WTC11 (cell line): ENCODE data around the gene EMC9. TPM values are rescaled to one million over a fixed set of nuclear protein-coding genes. Genes with fewer than 3 reads are reported as not detected.

Experiments
- ATAC-seq: fragments of 200-7000 bp; cut with Tn5 transposase; 2 replicates; pipeline ENCODE4 v1.10.0; 2021; ENCODE audit warnings: mild to moderate bottlenecking, moderate library complexity
- CTCF ChIA-PET: fragments of 300-600 bp; sonication (Branson Sonifier 250); formaldehyde crosslinking; loops from one replicate; lab custom pipeline; 2021; ENCODE audit warnings: antibody characterized with exemption; lab: Charles Lee
- POLR2A ChIA-PET: fragments of 350-600 bp; sonication (Branson Sonifier 250); formaldehyde crosslinking; loops from one replicate; lab custom pipeline; 2021; ENCODE audit warnings: antibody characterized with exemption; lab: Charles Lee
- DNase-seq: peaks from one replicate; pipeline ENCODE4 v3.0.0; 2021; ENCODE audit warnings: low spot score
- H3K27ac Mint-ChIP-seq: 2 replicates; pipeline ENCODE4 v1.8.0; 2021; ENCODE audit warnings: mixed read lengths
- H3K27me3 Mint-ChIP-seq: 2 replicates; pipeline ENCODE4 v1.8.0; 2021; ENCODE audit warnings: low read depth, mild to moderate bottlenecking, moderate library complexity, mixed read lengths
- H3K36me3 Mint-ChIP-seq: 2 replicates; pipeline ENCODE4 v1.8.0; 2021; ENCODE audit warnings: mixed read lengths
- H3K4me1 Mint-ChIP-seq: 2 replicates; pipeline ENCODE4 v1.8.0; 2022; ENCODE audit warnings: mixed read lengths
- H3K4me3 Mint-ChIP-seq: 2 replicates; pipeline ENCODE4 v1.8.0; 2021; ENCODE audit warnings: mild to moderate bottlenecking, moderate library complexity, mixed read lengths
- H3K9me3 Mint-ChIP-seq: 2 replicates; pipeline ENCODE4 v1.8.0; 2021; ENCODE audit warnings: mixed read lengths
- ATF1 ChIP-seq: sonication (generic); formaldehyde crosslinking; IDR thresholded peaks from 2 replicates; pipeline ENCODE4 v1.8.1; 2023; ENCODE audit warnings: mild to moderate bottlenecking, moderate library complexity, missing genetic modification reagents
- GRHL2 ChIP-seq: fragments of 250-450 bp; sonication (Bioruptor Pico); IDR thresholded peaks from 2 replicates; pipeline ENCODE4 v1.8.0; 2022; ENCODE audit warnings: mild to moderate bottlenecking, moderate library complexity; ENCODE audit not compliant: insufficient replicate concordance, severe bottlenecking
- KAT7 ChIP-seq: sonication (generic); formaldehyde crosslinking; IDR thresholded peaks from 2 replicates; pipeline ENCODE4 v1.8.1; 2023; ENCODE audit warnings: missing genetic modification reagents, mild to moderate bottlenecking, borderline replicate concordance
- MYBL2 ChIP-seq: sonication (generic); formaldehyde crosslinking; IDR thresholded peaks from 2 replicates; pipeline ENCODE4 v1.8.1; 2023; ENCODE audit warnings: mild to moderate bottlenecking, moderate library complexity, missing genetic modification reagents
- OVOL2 ChIP-seq: fragments of 250-450 bp; sonication (Bioruptor Pico); IDR thresholded peaks from 2 replicates; pipeline ENCODE4 v1.9.0; 2021; ENCODE audit warnings: mild to moderate bottlenecking, borderline replicate concordance
- TCF7 ChIP-seq: sonication (generic); formaldehyde crosslinking; IDR thresholded peaks from 2 replicates; pipeline ENCODE4 v1.8.0; 2022; ENCODE audit warnings: mild to moderate bottlenecking, low read depth, missing genetic modification reagents, moderate library complexity
- TEAD4 ChIP-seq: sonication (generic); formaldehyde crosslinking; IDR thresholded peaks from 2 replicates; pipeline ENCODE4 v1.8.0; 2022; ENCODE audit warnings: mild to moderate bottlenecking, missing genetic modification reagents
- ZBTB21 ChIP-seq: sonication (generic); formaldehyde crosslinking; IDR thresholded peaks from 2 replicates; pipeline ENCODE4 v1.8.1; 2023; ENCODE audit warnings: mild to moderate bottlenecking, missing genetic modification reagents, borderline replicate concordance
- ZNF138 ChIP-seq: sonication (generic); formaldehyde crosslinking; conservative IDR thresholded peaks from 2 replicates; pipeline ENCODE4 v1.8.1; 2022; ENCODE audit warnings: mild to moderate bottlenecking, moderate library complexity, missing genetic modification reagents
- ZNF219 ChIP-seq: sonication (generic); formaldehyde crosslinking; IDR thresholded peaks from 2 replicates; pipeline ENCODE4 v1.8.0; 2023; ENCODE audit warnings: missing genetic modification reagents, mild to moderate bottlenecking, borderline replicate concordance
- ZNF317 ChIP-seq: sonication (generic); formaldehyde crosslinking; IDR thresholded peaks from 2 replicates; pipeline ENCODE4 v1.8.1; 2023; ENCODE audit warnings: low read depth, mild to moderate bottlenecking, moderate library complexity, missing genetic modification reagents, borderline replicate concordance
- total RNA-seq: library from RNA; stranded (reverse); gene quantifications from 3 replicates; pipeline ENCODE4 v1.2.3, GENCODE V29; 2021
- TF ChIP-seq, protein P1 (sequence below): sonication (generic); formaldehyde crosslinking; IDR thresholded peaks from 2 replicates; pipeline ENCODE4 v1.8.0; 2022; ENCODE audit warnings: mild to moderate bottlenecking, missing genetic modification reagents
- TF ChIP-seq, protein P2 (sequence below): fragments of 250-450 bp; sonication (Bioruptor Pico); IDR thresholded peaks from 2 replicates; pipeline ENCODE4 v2.1.2; 2022; ENCODE audit warnings: mild to moderate bottlenecking, moderate library complexity
- TF ChIP-seq, protein P3 (sequence below): sonication (generic); formaldehyde crosslinking; IDR thresholded peaks from 2 replicates; pipeline ENCODE4 v1.8.1; 2023; ENCODE audit warnings: mild to moderate bottlenecking, missing genetic modification reagents, moderate library complexity
- TF ChIP-seq, protein P4 (sequence below): sonication (generic); formaldehyde crosslinking; IDR thresholded peaks from 2 replicates; pipeline ENCODE4 v1.8.1; 2023; ENCODE audit warnings: mild to moderate bottlenecking, missing genetic modification reagents
- TF ChIP-seq, protein P5 (sequence below): fragments of 250-450 bp; sonication (Bioruptor Pico); IDR thresholded peaks from 2 replicates; pipeline ENCODE4 v1.9.0; 2021; ENCODE audit warnings: mild to moderate bottlenecking
- TF ChIP-seq, protein P6 (sequence below): fragments of 250-450 bp; sonication (Bioruptor Pico); conservative IDR thresholded peaks from 2 replicates; pipeline ENCODE4 v1.9.0; 2021; ENCODE audit warnings: mild to moderate bottlenecking
- TF ChIP-seq, protein P7 (sequence below): sonication (generic); formaldehyde crosslinking; IDR thresholded peaks from 2 replicates; pipeline ENCODE4 v1.8.1; 2022; ENCODE audit warnings: missing genetic modification reagents, borderline replicate concordance
- TF ChIP-seq, protein P8 (sequence below): sonication (generic); formaldehyde crosslinking; IDR thresholded peaks from 2 replicates; pipeline ENCODE4 v1.8.0; 2022; ENCODE audit warnings: mild to moderate bottlenecking, missing genetic modification reagents

EMC9 gene
- total RNA-seq, 1 experiment from 2014 or later, result 44.4 TPM

DNA sequence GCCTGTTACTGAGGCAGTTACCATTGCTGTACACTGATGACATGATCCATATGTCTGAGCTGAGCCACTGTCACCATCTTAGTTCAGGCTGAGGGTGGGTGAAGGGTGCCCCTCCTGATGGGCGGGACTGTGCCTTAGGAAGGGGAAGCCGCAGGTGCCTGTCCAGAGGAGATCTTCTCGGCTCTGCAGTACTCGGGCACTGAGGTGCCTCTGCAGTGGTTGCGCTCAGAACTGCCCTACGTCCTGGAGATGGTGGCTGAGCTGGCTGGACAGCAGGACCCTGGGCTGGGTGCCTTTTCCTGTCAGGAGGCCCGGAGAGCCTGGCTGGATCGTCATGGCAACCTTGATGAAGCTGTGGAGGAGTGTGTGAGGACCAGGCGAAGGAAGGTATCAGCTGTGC is 9.6 kb upstream of the EMC9 start:
- Mint-ChIP-seq H3K9me3 (no peaks in the 10 kb centered on the region), H3K36me3 (peaks cover 51% of the 10 kb centered on the region), H3K27ac (no peak overlapping the region), H3K4me3 (no peak overlapping the region), H3K4me1 (peaks cover 13% of the 10 kb centered on the region), H3K27me3 (no peaks in the 10 kb centered on the region)
- DNase-seq (no peak), ATAC-seq (no peak)
- TF ChIP-seq ATF1 (CRISPR knock-in tag) (no peak), ZNF219 (CRISPR knock-in tag) (no peak), ZNF138 (CRISPR knock-in tag) (no peak), MYBL2 (CRISPR knock-in tag) (no peak), GRHL2 (no peak), TCF7 (no peak), TEAD4 (CRISPR knock-in tag) (no peak), ZBTB21 (CRISPR knock-in tag) (no peak), ZNF317 (CRISPR knock-in tag) (no peak), KAT7 (CRISPR knock-in tag) (no peak), OVOL2 (no peak)
- TF ChIP-seq, protein P1, sequence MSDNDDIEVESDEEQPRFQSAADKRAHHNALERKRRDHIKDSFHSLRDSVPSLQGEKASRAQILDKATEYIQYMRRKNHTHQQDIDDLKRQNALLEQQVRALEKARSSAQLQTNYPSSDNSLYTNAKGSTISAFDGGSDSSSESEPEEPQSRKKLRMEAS (CRISPR knock-in tag), result no peak
- TF ChIP-seq, protein P2, sequence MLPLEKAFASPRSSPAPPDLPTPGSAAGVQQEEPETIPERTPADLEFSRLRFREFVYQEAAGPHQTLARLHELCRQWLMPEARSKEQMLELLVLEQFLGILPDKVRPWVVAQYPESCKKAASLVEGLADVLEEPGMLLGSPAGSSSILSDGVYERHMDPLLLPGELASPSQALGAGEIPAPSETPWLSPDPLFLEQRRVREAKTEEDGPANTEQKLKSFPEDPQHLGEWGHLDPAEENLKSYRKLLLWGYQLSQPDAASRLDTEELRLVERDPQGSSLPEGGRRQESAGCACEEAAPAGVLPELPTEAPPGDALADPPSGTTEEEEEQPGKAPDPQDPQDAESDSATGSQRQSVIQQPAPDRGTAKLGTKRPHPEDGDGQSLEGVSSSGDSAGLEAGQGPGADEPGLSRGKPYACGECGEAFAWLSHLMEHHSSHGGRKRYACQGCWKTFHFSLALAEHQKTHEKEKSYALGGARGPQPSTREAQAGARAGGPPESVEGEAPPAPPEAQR (CRISPR knock-in tag), result no peak
- TF ChIP-seq, protein P3, sequence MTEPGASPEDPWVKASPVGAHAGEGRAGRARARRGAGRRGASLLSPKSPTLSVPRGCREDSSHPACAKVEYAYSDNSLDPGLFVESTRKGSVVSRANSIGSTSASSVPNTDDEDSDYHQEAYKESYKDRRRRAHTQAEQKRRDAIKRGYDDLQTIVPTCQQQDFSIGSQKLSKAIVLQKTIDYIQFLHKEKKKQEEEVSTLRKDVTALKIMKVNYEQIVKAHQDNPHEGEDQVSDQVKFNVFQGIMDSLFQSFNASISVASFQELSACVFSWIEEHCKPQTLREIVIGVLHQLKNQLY (CRISPR knock-in tag), result no peak
- TF ChIP-seq, protein P4, sequence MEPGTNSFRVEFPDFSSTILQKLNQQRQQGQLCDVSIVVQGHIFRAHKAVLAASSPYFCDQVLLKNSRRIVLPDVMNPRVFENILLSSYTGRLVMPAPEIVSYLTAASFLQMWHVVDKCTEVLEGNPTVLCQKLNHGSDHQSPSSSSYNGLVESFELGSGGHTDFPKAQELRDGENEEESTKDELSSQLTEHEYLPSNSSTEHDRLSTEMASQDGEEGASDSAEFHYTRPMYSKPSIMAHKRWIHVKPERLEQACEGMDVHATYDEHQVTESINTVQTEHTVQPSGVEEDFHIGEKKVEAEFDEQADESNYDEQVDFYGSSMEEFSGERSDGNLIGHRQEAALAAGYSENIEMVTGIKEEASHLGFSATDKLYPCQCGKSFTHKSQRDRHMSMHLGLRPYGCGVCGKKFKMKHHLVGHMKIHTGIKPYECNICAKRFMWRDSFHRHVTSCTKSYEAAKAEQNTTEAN, result no peak
- TF ChIP-seq, protein P5, sequence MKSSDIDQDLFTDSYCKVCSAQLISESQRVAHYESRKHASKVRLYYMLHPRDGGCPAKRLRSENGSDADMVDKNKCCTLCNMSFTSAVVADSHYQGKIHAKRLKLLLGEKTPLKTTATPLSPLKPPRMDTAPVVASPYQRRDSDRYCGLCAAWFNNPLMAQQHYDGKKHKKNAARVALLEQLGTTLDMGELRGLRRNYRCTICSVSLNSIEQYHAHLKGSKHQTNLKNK (CRISPR knock-in tag), result no peak
- TF ChIP-seq, protein P6, sequence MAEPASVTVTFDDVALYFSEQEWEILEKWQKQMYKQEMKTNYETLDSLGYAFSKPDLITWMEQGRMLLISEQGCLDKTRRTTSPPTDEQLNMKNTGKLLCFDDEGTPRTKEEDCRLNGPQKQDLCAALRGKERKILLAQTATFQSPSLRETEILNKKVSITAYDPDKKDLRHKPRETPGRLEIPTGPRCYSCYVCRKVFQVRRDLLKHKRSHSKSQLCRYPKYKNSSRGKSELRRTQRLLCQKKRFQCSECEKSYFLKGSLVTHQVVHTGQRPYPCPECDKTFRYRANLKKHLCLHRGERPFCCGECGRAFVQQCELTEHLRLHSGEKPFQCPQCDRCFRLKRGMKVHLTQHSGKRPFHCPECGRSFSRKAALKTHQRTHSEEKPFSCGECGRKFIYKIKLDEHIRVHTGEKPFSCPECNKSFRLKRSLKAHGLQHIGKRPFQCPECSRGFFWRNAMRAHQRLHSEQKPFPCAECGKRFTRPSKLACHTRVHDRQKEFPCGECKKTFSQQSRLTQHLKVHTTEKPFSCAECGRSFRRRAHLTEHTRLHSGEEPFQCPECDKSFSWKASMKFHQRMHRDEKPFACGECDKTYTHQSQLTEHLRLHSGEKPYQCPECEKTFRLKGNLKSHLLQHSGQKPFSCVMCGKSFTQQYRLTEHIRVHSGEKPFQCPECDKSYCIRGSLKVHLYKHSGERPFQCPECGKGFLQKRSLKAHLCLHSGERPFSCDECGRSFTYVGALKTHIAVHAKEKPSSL (CRISPR knock-in tag), result no peak
- TF ChIP-seq, protein P7, sequence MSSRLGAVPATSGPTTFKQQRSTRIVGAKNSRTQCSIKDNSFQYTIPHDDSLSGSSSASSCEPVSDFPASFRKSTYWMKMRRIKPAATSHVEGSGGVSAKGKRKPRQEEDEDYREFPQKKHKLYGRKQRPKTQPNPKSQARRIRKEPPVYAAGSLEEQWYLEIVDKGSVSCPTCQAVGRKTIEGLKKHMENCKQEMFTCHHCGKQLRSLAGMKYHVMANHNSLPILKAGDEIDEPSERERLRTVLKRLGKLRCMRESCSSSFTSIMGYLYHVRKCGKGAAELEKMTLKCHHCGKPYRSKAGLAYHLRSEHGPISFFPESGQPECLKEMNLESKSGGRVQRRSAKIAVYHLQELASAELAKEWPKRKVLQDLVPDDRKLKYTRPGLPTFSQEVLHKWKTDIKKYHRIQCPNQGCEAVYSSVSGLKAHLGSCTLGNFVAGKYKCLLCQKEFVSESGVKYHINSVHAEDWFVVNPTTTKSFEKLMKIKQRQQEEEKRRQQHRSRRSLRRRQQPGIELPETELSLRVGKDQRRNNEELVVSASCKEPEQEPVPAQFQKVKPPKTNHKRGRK (CRISPR knock-in tag), result no peak
- TF ChIP-seq, protein P8, sequence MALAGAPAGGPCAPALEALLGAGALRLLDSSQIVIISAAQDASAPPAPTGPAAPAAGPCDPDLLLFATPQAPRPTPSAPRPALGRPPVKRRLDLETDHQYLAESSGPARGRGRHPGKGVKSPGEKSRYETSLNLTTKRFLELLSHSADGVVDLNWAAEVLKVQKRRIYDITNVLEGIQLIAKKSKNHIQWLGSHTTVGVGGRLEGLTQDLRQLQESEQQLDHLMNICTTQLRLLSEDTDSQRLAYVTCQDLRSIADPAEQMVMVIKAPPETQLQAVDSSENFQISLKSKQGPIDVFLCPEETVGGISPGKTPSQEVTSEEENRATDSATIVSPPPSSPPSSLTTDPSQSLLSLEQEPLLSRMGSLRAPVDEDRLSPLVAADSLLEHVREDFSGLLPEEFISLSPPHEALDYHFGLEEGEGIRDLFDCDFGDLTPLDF, result no peak
- ChIA-PET CTCF (interaction anchor here (0.7 to 4.1 kb wide), 5 partner anchors 10 to 157 kb away, joined by 3 to 19 read pairs (median 4); partner anchors contain the start of genes CIDEB, IPO4 and IRF9), POLR2A (interaction anchor here (0.7 to 1.7 kb wide), 4 partner anchors 10 to 41 kb away, joined by 3 to 4 read pairs (median 3); partner anchors contain the start of genes DCAF11, EMC9, IRF9 and NRL)
